HG02678 (cell line): ENCODE results near the gene SPRED2.

ENCODE experiments used
- ATAC-seq: cut with Tn5 transposase; IDR thresholded peaks from one replicate; pipeline ENCODE4 v1.9.1; 2021; ENCODE audit warnings: mild to moderate bottlenecking, moderate library complexity; ENCODE audit not compliant: unreplicated experiment

SPRED2 gene

DNA sequence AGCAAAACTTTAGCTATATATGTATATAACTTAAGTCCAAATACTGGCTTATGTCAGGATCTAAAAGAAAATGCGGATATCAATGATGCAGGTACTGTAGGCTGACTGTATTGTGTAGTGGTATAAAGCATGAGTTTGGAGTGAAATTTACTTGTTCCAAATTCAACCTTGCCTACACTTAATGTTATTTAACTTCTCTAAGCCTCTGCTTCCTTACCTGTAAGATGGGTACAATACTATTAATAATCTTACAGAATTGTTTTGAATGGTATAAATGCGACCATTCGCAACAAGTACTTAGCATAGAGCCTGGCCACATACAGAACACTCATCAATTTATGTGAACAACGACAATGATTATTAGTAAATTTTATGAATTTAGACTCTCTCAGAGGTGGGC lies 62.4 kb downstream of the SPRED2 start:
- ATAC-seq = no peak

DNA sequence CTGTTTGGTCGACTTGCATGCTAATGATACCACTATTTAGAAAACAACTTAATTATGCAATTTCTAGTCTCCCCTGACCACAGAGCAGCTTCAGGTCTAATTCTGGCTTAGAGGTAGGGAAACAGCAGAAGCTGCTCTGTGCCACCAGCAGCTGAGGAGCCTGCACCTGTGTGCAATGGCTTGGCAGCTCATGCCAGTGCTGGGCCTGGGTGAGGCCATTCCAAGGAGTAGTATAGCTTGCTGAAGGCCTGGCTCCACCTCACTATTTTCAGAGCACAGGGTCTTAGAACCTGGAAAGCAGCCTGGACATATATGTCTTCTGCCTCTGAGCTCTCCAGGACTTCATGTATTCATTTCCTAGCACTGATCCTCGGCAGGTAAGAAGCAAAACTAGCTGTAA lies 62.8 kb downstream of the SPRED2 start:
- ATAC-seq = no peak

DNA sequence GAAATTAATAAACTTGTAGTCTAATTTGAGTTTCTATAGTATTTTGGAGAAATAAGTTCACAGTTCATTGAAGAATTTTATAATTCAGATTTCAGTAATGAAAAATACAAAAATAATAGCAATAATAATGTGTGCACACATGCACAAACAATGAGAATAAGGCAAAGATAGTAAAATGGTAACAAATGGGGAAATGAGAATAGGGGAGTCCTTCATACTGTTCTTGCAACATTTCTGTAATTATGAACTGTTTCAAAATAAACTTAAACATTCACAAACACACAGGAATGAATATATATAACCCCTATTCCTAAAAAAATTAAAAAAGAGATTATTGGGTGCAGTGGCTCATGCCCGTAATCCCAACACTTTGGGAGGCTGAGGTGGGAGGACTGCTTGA lies 63.9 kb downstream of the SPRED2 start:
- no peak for ATAC-seq

DNA sequence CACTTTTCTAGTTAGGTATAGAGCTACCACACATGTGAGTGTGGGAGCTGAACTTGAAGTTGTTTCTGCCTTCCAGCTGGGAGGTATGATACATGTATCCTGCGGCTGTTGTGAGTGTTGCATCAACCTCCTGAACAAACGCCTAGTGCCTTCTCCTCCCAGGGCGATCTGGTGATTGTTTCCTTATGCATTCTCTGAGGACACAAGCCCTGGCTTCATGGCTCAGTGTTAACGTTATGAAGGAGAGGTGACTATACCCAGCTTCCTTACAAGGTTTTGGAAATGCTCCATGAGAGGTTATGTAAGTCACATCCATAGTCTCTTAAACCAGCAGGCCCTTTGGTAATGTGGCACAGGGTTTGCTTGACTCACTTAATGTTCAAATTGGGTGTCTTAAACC lies 64.9 kb downstream of the SPRED2 start:
- no peak for ATAC-seq

DNA sequence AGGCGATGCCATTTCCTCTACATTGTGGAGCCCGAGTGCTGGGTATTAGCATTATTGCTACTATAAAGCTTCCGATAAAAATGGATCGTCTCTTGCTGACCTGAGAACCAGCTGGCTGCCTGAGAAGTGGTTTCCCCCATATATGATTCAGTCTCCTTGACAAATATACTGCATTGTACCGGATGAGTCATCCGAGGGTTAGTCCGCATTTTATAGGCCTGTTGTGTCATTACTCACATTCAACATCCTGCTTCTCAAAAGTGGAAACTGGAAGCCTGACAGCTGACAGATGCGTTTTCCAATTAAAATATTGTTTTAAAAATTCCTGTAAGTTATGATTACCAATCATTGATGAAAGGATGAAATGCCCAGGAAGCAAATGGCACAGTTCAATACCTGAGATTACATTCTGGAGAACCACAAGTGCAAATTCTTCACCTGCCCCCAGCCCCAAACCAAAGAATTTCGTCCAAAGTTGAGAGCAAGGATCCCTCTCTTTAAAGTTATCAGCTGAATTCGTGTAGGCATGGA lies 65.7 kb downstream of the SPRED2 start:
- peak; percentile 51 for ATAC-seq

DNA sequence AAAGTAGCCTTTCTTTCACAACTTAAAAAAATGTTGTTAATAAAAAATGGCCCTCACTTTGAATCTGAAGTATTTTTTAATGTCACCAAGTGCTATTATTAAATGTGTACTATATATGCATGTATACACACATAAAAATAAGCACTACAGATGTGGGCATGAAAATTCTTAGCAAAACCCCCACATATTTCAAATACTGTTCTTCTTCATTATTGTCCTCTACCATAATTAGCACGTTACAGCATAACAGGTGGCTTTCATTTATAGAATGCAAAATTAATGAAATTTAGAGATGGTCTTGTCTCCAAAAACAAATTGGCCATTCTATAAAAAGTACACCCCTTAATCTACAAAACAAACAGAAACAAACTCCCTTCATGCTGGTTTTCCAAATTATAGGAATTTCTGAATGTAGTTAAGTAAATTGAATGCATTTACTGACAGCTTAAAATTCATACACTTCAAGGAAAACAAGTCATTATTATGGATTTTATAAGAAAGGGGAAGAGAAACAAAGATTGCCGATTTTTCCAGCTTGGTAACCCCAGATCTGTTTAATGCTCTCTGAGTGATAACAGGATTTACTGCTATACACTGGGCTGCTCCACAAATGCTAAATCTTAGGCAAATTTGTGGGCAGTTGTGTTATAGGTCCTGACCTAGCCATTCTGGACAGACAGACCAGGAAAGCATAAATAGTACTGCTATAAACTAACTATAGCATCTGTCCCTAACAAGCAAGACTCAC lies 67.2 kb downstream of the SPRED2 start:
- ATAC-seq = no peak

DNA sequence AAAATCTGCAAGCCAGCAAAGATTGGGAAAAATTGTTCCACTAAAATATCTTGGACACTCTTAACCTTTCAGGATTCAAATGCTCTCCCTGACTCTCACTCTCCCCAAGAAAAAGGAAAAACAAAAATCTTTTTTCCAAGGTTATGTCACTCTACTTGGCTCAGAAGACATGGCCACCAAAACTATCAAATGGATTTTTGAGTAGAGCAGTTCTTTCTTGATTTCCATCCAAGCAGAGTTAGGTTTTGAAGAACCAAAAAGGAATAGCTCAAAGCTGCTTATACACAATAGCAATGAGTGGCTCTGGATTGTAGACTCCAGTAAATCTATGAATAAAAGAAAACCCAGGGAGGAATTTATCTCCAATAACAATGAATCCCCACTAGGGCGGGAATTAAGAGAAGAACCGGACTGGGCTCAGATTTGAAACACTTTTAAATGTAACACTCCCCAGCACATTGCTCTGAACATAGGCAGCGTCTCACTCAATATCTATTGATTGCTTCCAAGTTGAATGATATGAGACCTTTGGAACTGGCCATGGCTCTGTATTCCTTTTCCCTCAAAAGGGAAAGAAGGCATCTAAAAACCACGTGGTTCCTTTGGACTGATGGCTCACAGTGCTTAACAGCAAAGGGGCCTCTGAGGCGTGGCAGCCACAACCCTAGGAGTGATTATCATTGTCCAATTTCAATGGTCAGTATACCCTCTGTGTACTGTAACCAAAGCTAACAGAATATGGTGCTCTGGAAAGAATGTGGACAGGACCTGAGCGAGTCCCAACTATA lies 68.3 kb downstream of the SPRED2 start:
- ATAC-seq = no peak

DNA sequence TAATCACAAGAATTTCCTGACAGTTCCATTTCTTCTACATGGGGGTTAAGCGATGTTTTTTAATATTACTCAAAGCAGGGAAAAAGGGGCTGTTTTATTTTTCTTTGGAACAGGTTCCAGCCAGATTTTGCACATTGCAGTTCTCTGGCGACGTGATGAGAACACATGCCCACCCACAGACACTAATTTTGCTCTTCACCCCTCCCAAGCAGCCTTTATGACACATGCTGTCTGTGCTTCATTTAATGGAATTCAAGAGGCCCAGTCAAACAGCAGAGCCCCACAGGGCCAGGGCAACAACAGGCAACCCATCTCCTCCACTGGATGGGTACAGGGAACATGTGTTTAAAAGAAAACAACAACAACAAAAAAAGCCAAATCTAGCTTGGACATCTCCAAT lies 70.8 kb downstream of the SPRED2 start:
- no peak for ATAC-seq

DNA sequence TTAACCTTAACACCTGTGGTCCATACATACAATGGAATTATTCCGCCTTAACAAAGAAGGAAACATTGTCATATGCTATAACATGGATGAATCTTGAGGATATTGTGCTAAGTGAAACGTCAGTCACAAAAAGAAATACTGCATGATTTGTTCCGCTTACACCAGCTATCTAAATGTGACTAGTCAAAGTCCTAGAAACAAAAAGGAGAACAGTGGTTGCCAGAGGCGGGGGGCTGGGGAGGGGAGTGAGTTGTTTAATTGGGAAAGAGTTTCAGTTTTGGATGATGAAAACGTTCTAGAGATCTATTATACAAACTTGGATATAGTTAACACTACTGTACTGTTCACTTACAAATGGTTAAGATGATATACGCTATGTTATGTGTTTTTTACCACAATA lies 72.0 kb downstream of the SPRED2 start:
- ATAC-seq = no peak

DNA sequence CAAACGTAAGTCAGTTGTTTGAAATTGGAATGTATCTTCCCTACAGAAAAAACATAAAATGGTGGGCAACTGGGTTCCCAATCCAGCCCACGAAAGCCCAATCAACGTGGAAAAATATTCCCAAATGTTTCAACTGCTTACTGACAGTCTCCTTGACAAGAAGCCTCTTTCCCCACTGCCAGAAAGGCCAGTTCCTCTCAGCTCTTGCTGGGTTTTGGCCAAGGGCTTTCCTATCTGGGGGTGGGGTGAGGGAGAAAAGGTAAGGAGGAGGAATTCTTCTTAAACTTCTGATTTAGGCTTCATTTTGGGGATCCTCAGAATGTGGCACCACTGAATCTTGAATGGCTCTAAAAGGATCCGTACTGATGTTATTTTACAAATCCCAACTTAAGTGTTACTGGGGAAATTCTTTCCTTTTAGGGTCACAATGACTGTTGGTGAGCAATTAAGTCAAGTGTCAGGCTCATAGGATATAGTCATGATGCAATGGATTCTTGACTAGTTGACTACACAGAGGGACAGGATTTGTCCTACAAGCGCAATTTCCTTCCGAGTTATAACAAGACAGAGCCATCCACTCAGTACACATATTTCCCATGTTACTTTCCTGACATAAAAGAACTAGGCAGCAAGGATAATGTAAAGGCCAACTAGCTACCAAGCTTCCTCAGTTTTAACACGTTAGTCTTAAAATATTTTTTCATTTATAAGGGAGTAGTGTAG lies 73.6 kb downstream of the SPRED2 start:
- ATAC-seq = no peak

DNA sequence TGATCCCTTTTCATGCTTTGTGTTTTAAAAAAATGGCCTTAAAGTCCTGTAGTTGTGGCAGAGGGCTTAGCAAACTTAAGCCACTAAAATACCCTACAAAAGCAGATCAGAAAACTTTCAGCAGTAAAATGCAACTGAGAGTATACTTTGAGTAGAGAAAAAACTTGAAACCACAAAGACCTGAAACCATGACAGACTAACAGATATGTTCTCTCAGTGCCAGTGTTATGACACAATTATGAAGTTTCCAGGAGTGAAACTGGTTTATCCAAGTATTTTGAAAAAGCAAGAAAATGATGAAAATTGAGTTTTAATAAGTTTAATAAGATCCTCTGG lies 74.5 kb downstream of the SPRED2 start:
- peak; percentile 89 for ATAC-seq

DNA sequence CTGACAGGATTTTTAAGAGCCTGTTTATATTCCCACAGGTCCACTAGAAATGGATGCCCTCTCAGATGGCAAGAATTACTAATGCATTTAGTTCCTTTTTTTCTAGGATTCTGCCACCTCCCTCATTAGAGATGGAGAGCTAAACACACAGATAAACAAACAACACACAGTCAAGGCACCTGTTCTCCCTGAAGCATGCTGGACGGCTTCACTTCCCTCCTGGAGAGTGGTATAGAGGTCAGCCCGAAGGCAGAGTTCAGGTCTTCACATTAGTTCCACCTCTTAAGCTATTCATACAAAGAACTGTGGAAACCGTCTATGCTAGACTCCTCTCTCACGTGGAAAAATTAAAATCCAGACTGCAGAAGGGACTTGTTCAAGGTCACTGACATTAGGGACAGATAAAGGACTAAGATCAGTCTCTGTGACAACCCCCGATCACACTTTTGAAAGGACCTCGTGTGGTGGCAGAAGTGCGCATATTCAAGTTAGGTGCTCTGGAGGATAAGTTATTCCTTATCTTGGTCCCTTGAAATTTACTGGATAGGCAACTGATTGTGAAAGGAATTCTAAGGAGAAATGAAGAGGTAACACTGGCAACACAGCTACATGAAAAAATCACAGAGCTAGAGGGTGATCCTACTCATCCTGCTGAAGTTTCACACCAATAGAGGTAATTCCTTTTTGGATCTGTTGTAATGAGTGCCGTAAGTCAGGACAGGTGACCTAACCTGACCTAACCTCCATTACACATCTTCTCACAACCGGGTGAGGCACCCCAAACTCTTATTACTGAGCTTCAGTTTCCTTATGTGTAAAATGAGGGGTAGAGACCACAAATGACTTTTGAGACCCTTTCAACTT lies 75.1 kb downstream of the SPRED2 start:
- peak; percentile 46 for ATAC-seq

DNA sequence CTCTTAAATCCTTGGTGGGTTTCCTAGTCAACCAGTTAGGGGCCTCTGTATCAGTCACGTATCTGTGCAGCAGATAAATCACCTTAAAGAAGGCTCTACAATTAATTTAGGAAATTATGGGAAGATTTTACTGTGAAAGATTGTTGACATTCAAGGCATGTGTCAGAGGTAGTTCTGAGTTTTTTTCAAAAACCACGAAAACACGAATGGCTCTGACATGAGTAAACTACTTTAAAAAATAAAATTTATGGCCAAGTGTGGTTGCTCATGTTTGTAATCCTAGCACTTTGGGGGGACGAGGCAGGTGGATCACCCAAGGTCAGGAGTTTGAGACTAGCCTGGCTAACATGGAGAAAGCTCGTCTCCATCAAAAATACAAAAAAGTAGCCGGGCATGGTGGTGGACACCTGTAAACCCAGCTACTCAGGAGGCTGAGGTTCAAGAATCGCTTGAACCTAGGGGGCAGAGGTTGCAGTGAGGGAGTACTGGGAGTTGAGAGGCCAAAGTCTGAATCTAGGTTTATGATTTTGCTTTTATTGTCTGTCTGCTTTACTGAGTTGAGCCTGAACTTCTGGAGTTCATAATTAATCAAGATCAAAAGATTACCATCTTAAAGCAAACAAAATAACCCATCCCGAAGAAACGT lies 77.1 kb downstream of the SPRED2 start:
- ATAC-seq = no peak

DNA sequence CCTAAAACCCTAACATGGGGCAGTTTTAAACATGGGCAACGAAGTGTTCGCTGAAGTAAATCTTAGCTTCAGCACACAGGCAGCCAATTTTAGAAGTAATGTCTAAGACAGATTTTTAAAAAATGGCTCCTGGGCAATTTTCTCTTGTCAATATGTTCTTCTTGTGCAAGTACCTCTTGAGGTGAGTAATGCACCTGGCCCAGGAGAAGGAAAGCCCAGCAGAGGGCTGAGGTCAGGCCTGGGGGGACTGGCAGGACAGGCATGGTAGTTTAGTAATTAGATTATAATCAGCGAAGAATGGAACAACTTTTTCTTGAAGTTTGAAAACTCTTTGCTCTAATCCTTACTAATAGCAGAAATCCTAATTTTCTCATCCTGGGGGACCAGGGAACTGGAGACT lies 77.6 kb downstream of the SPRED2 start:
- ATAC-seq = no peak

DNA sequence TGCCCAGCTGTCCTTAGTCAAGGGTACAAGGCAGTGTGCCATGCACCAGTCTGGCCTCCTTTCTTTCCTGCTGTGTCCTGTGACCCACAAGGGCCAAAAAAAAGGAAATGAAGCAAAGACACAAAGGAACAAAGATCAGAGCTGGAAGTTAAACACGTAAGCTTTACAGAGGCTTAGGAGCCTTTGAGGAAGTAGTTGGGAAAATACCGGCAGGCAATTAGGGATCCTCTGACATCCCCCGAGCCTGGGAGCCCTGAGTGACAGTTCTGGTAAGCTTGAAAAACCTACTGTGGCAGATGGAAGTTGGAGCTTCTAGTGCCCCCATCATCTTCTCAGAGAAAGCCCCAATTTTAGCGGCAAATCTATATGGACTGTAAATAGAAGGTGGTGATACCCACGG lies 78.5 kb downstream of the SPRED2 start:
- no peak for ATAC-seq

DNA sequence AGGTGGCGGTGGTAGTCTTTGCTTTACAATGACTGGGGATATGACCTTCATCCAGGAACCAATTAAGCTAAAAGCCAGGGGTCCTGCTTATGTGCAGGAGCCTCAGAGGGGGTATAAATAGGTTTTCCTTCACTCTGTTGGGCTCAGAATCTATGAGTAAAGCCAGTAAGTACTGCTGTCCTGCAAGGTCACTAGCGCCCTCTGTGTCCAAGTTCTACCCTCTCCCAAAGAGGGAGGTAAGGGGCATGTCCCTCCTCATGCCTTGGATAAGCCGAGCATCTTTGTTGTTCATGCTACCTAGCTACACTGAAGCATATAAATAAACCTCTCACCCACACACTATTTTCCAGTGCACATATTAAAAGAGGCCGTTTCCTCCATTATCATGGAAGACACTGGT lies 79.4 kb downstream of the SPRED2 start:
- ATAC-seq = no peak

DNA sequence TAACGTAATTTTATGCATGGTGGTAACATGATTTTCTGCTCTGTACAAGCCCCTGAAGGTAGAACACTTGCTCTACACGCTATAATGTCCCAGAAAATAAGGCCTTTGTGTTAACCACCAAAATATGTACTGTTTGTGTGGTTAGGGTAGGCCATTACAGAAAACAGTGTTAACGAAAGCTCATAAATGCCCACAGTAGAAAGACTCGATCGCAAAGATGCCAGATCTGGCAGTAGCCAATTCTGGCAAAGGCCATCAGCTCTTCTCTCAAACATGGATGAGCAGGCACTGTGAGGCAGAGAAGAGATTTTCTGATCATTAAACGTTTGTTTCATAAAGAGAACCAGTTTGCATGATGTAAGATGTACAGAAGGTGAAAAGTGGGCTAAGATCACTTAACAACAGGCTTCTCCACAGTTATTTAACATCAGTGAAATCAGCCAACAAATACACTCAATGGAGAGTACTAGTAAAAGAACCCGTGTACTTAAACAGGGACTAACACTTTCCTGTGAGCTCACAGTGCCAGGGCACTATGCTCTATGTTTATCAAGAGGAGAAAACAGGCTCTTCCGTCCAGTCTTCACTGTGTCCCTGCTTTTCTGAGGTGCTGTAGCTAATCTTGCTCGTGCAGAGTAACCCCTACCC lies 80.3 kb downstream of the SPRED2 start:
- no peak for ATAC-seq

DNA sequence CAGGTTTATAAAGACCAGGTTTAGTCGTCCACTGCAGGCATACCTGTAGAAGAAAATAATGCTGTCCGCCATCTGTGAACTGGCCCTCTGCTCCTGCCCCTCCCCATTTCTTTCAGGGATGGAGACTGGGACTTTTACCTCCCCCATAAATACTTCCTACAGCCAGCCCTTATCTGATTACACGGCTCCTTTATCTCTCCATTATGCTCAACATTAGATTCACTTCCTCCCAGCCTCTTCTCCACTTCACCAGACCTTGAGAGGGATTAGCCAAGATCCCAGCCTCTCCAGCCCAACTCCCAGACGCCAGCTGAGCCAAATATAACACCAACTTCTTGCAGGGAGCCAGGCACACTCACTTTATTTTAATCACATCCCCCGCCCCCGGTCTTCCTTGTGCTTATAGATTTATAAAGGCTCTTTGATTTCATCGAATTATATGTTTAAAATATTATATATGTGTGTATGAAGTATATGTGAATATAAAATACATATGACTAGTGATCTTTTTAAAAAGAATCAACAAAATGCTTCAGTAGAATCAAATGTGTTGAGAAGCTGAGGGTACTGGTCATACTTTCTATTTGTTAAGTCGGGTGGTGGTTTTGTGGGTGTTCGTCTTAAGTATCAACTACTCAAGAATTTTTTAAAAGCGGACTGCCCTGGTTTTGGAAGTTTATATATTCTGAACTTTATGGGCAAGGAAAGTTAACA lies 81.0 kb downstream of the SPRED2 start:
- no peak for ATAC-seq

DNA sequence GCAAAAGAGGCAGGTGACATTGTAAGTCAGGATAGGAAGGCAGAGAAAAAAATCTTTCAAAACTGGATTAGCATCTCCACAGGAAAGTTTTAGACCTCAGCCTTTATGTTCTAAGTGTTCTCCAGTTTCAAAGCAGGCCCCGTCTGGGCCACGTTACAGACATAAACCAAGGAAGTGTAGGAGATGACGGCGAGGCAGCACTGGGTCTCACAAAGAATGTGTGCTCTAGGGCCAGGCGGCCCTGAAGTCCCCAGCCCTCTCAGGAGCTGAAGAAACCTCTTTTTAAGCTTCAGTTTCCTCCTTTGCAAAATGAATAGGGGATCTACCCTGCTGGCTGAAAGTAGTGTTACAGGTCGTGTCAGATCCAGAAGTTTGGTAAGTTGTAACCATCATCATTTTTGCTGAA lies 81.7 kb downstream of the SPRED2 start:
- no peak for ATAC-seq
